B cell (primary cell): Measurements from ENCODE around the gene TFCP2. TPM values are rescaled to one million over a fixed set of nuclear protein-coding genes. Genes with fewer than 3 reads are reported as not detected.

Experiments used
- ATAC-seq: fragments of 200-7000 bp; cut with Tn5 transposase; one replicate; pipeline ENCODE4 v1.10.0; 2021; ENCODE audit warnings: low read depth, mild to moderate bottlenecking, moderate number of reproducible peaks, moderate library complexity
- CTCF ChIA-PET: fragments of 350-600 bp; sonication (Branson Sonifier 250); formaldehyde crosslinking; loops from one replicate; lab custom pipeline; 2021; ENCODE audit warnings: antibody characterized with exemption, inconsistent platforms; lab: Charles Lee
- POLR2A ChIA-PET: fragments of 350-600 bp; sonication (Branson Sonifier 250); formaldehyde crosslinking; loops from one replicate; lab custom pipeline; 2021; ENCODE audit warnings: antibody characterized with exemption; lab: Charles Lee
- DNase-seq: peaks from one replicate; pipeline ENCODE4 v3.0.0; 2013
- H2AFZ ChIP-seq: 2 replicates; pipeline ENCODE4 v1.6.1; 2012; ENCODE audit warnings: mild to moderate bottlenecking, low read depth, low read length; ENCODE audit not compliant: insufficient read depth, poor library complexity, severe bottlenecking
- H3K27ac ChIP-seq, 2 donors: 1 replicate in 1 of 2; 2 replicates in 1 of 2; pipeline ENCODE4 v1.5.1; 2012 to 2013; ENCODE audit warnings: low read length in 2 of 2, mild to moderate bottlenecking in 2 of 2, moderate library complexity in 1 of 2
- H3K27me3 ChIP-seq, 4 experiments: fragments of 200-600 bp in 1 of 4; sonication (generic) in 1 of 4; replicated peaks in 1 of 4; 1 replicate in 2 of 4; 2 replicates in 2 of 4; pipeline versions ENCODE4 v1.6.1 to v1.7.0; 2013 to 2016; ENCODE audit warnings: low read length in 3 of 4, mild to moderate bottlenecking in 2 of 4, mixed read lengths in 1 of 4, moderate library complexity in 1 of 4; ENCODE audit not compliant: insufficient read depth in 4 of 4, control insufficient read depth in 3 of 4; ENCODE audit errors: control extremely low read depth in 1 of 4
- H3K36me3 ChIP-seq, 2 experiments: replicated peaks in 1 of 2; 1 replicate in 1 of 2; 2 replicates in 1 of 2; pipeline versions ENCODE4 v1.6.1 to v1.7.1; 2013; ENCODE audit warnings: low read length in 1 of 2; ENCODE audit not compliant: insufficient read depth in 2 of 2, control insufficient read depth in 1 of 2; ENCODE audit errors: control extremely low read depth in 1 of 2, extremely low read depth in 1 of 2
- H3K4me1 ChIP-seq, 2 donors: fragments of 200-600 bp in 1 of 2; sonication (generic) in 1 of 2; 1 replicate in 1 of 2; 2 replicates in 1 of 2; pipeline versions ENCODE4 v1.5.1 to v1.6.1; 2013 to 2017; ENCODE audit warnings: low read length in 2 of 2; ENCODE audit not compliant: control insufficient read depth in 2 of 2, insufficient read depth in 2 of 2
- H3K4me2 ChIP-seq: replicated peaks from 2 replicates; pipeline ENCODE3; 2012; ENCODE audit warnings: mild to moderate bottlenecking, low read depth, low read length; ENCODE audit not compliant: poor library complexity, severe bottlenecking
- H3K4me3 ChIP-seq, 5 experiments: fragments of 200-600 bp in 1 of 5; sonication (generic) in 1 of 5; 1 replicate in 3 of 5; 2 replicates in 2 of 5; pipeline versions ENCODE4 v1.5.1 to v1.7.0; 2011 to 2016; ENCODE audit warnings: low read length in 4 of 5, mild to moderate bottlenecking in 4 of 5, low read depth in 2 of 5, control low read depth in 1 of 5, moderate library complexity in 1 of 5; ENCODE audit not compliant: insufficient read depth in 1 of 5; ENCODE audit errors: control extremely low read depth in 1 of 5, extremely low read depth in 1 of 5
- H3K79me2 ChIP-seq: fragments of 200-600 bp; sonication (generic); one replicate; pipeline ENCODE4 v1.6.0; 2016; ENCODE audit warnings: low read length; ENCODE audit not compliant: control insufficient read depth, insufficient read depth
- H3K9ac ChIP-seq: fragments of 200-600 bp; sonication (generic); 2 replicates; pipeline ENCODE4 v1.6.1; 2017; ENCODE audit warnings: mild to moderate bottlenecking, low read length, moderate library complexity
- H3K9me3 ChIP-seq, 3 donors: one replicate each; pipeline versions ENCODE4 v1.6.1 to v1.7.1; 2013; ENCODE audit warnings: low read length in 2 of 3; ENCODE audit not compliant: control insufficient read depth in 2 of 3, insufficient read depth in 1 of 3; ENCODE audit errors: control extremely low read depth in 1 of 3
- H4K20me1 ChIP-seq: 2 replicates; pipeline ENCODE4 v1.6.0; 2012; ENCODE audit warnings: mild to moderate bottlenecking, low read length; ENCODE audit not compliant: insufficient read depth, control insufficient read depth, poor library complexity, severe bottlenecking
- H3K27ac Mint-ChIP-seq: one replicate; pipeline ENCODE4 v1.8.0; 2021; ENCODE audit warnings: mixed read lengths
- H3K27me3 Mint-ChIP-seq: one replicate; pipeline ENCODE4 v1.8.0; 2021; ENCODE audit warnings: mixed read lengths
- H3K4me1 Mint-ChIP-seq: one replicate; pipeline ENCODE4 v1.8.0; 2021; ENCODE audit warnings: mixed read lengths
- H3K4me3 Mint-ChIP-seq: one replicate; pipeline ENCODE4 v1.8.0; 2021; ENCODE audit warnings: mixed read lengths
- H3K9me3 Mint-ChIP-seq: one replicate; pipeline ENCODE4 v1.8.0; 2022; ENCODE audit warnings: mixed read lengths; ENCODE audit not compliant: insufficient read depth
- EZH2 ChIP-seq: IDR thresholded peaks from 2 replicates; pipeline ENCODE4 v1.6.1; 2012; ENCODE audit warnings: borderline replicate concordance, low read depth, mild to moderate bottlenecking, moderate library complexity, low read length; ENCODE audit not compliant: insufficient read depth, poor library complexity, severe bottlenecking
- WGBS: methylation state at CpG from one replicate; pipeline ENCODE4 v1.1.5; 2013; ENCODE audit warnings: missing lambda C conversion rate; ENCODE audit not compliant: insufficient coverage; 5-methylcytosine and 5-hydroxymethylcytosine counted together
- intact Hi-C: fragments of 100-400 bp; cut with micrococcal nuclease; formaldehyde crosslinking; loops from one replicate; pipeline ENCODE4 v1.10.0; 2022
- polyA plus RNA-seq: library from polyadenylated mRNA; depleted of rRNA; stranded (reverse); fragments of >200 nt; gene quantifications from 2 replicates; pipeline ENCODE4 v1.2.3, GENCODE V29; 2012
- total RNA-seq, 2 donors: library from RNA; stranded (reverse); fragments of 120-200 nt in 1 of 2; gene quantifications; 1 replicate in 1 of 2; 2 replicates in 1 of 2; pipeline versions ENCODE4 v1.2.3 to v1.2.4, GENCODE V29; 2013 to 2022
- TF ChIP-seq, protein P1 (sequence below): fragments of 200-600 bp; IDR thresholded peaks from one replicate; pipeline ENCODE4 v1.8.0; 2022; ENCODE audit warnings: antibody characterized with exemption, mild to moderate bottlenecking

The TFCP2 gene
- total and polyA plus RNA-seq, 2 donors (not counting 1 experiment from before 2014, with no cell fraction given): 12.1 to 38.8 TPM

DNA sequence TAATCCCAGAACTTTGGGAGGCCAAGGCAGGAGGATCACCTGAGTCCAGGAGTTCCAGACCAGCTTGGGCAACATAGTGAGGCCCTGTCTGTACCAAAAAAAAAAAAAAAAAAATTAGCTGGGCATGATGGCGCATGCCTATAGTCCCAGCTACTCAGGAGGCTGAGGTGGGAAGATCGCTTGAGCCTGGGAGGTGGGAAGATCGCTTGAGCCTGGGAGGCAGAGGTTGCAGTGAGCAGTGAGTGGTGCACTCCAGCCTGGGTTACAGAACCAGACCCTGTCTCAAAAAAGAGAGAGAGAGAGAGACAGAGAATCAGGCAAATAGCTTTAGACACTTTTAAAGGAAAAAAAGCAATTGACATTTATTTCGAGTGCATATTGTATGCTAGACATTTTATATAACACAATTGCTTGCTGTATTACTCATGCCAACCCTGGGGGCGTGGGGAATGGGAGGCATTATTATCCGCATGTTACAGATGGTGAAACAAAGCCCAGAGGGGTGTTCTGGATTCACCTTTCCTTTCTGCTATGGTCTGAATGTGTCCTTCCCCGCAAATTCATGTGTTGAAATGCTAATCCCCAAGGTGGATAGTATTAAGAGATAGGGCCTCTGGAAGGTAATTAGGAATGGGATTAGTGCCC, 35.2 kb upstream of the TFCP2 start:
- peaks cover 0 to 9% of the 10 kb centered on the region in 2 experiments for H3K36me3 ChIP-seq
- no peak overlapping the region for H3K27ac Mint-ChIP-seq
- H3K4me2 ChIP-seq: no peak overlapping the region
- H3K27me3 ChIP-seq: no peaks in the 10 kb centered on the region
- DNase-seq: no peak
- no peaks in the 10 kb centered on the region for H4K20me1 ChIP-seq
- WGBS: 90% methylated on average over 4 of the region's 7 CpGs
- TF ChIP-seq EZH2: no peak
- TF ChIP-seq, protein P1, sequence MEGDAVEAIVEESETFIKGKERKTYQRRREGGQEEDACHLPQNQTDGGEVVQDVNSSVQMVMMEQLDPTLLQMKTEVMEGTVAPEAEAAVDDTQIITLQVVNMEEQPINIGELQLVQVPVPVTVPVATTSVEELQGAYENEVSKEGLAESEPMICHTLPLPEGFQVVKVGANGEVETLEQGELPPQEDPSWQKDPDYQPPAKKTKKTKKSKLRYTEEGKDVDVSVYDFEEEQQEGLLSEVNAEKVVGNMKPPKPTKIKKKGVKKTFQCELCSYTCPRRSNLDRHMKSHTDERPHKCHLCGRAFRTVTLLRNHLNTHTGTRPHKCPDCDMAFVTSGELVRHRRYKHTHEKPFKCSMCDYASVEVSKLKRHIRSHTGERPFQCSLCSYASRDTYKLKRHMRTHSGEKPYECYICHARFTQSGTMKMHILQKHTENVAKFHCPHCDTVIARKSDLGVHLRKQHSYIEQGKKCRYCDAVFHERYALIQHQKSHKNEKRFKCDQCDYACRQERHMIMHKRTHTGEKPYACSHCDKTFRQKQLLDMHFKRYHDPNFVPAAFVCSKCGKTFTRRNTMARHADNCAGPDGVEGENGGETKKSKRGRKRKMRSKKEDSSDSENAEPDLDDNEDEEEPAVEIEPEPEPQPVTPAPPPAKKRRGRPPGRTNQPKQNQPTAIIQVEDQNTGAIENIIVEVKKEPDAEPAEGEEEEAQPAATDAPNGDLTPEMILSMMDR: no peak
- ChIA-PET CTCF (no interaction called here), POLR2A (no interaction called here)
- peaks cover 1% of the 10 kb centered on the region for H3K4me1 Mint-ChIP-seq
- H3K4me3 ChIP-seq: no peak overlapping the region
- H3K27me3 Mint-ChIP-seq: no peaks in the 10 kb centered on the region
- no peaks in the 10 kb centered on the region for H3K79me2 ChIP-seq
- no peaks in the 10 kb centered on the region for H3K9me3 Mint-ChIP-seq
- ATAC-seq: no peak
- H2AFZ ChIP-seq: no peak overlapping the region
- H3K9ac ChIP-seq: no peak overlapping the region
- intact Hi-C loops: no loop called here
- no peaks in the 10 kb centered on the region for H3K9me3 ChIP-seq
- no peak overlapping the region for H3K4me3 Mint-ChIP-seq
- no peaks in the 10 kb centered on the region for H3K4me1 ChIP-seq
- H3K27ac ChIP-seq: no peak overlapping the region

DNA sequence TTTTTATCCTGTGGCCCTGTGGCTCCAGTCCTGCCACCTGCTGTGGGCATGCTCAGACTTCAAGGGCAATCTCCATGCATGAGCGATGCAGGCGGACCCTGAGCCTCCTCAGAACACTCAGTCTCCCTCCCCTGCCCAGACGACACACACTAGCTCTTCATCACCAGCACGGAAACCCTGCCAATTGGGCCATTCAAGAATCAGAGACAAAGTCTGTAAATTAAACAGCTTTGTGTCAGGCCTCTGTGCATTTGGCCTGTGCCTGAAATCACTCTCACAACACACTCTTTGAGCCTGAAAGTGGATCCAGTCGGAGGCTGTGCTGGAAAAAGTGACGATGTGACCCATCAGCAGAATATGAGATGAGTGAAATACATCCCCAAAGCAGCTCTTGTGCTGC, 32.4 kb upstream of the TFCP2 start:
- ChIA-PET CTCF (interaction anchor here (1.8 kb wide), 1 partner anchor 136 kb away, joined by 6 read pairs; no protein-coding TSS in a partner anchor), POLR2A (interaction anchor here (0.7 kb wide), 1 partner anchor 390 kb away, joined by 3 read pairs; no protein-coding TSS in a partner anchor)
- H2AFZ ChIP-seq: no peak overlapping the region
- H3K27me3 Mint-ChIP-seq: no peaks in the 10 kb centered on the region
- no peak overlapping the region for H3K4me3 Mint-ChIP-seq
- H4K20me1 ChIP-seq: no peaks in the 10 kb centered on the region
- no peak overlapping the region for H3K27ac ChIP-seq
- no peak for ATAC-seq
- peaks cover 1% of the 10 kb centered on the region for H3K4me1 Mint-ChIP-seq
- no peak overlapping the region for H3K4me2 ChIP-seq
- H3K27me3 ChIP-seq: no peaks in the 10 kb centered on the region
- WGBS: 96% methylated on average over 4 of the region's 6 CpGs
- no peaks in the 10 kb centered on the region for H3K79me2 ChIP-seq
- TF ChIP-seq, protein P1: no peak
- TF ChIP-seq EZH2: no peak
- DNase-seq: no peak
- H3K9me3 Mint-ChIP-seq: no peaks in the 10 kb centered on the region
- H3K4me3 ChIP-seq: no peak overlapping the region
- H3K9ac ChIP-seq: no peak overlapping the region
- H3K27ac Mint-ChIP-seq: no peak overlapping the region
- intact Hi-C loops: no loop called here
- no peaks in the 10 kb centered on the region for H3K9me3 ChIP-seq
- H3K36me3 ChIP-seq: peaks cover 0 to 4% of the 10 kb centered on the region in 2 experiments
- H3K4me1 ChIP-seq: no peaks in the 10 kb centered on the region
